Measurements from ENCODE around the gene COQ5. TPM values are rescaled to one million over a fixed set of nuclear protein-coding genes. Genes with fewer than 3 reads are reported as not detected.

Gene COQ5
- total RNA-seq, 2 experiments from 2014 or later, result 34.4 to 35.5 TPM

DNA sequence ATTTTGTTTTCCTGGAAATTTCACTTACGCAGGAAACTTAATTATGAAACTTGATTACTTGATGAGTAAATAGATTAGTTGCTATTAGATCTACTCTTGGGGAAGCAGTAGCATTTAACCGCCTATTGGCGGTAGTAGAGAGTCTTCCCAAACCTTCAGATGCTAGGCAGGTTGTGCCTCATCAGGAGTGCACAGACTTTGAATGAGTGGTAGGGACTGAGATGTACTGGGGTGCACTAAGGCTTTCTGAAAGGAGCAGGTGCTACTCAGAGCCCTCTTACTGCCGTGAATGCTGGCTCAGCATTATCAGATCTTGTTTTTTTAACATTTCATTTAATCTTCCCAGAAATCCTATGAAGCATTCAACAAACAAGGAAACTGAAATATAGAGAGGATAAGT lies 75.0 kb downstream of the COQ5 start:
- peak; percentile 97 for ATAC-seq
- ChIA-PET CTCF (interaction anchor here (1.0 to 12.0 kb wide), 8 partner anchors 13 to 226 kb away, joined by 3 to 110 read pairs (median 4); partner anchors contain the start of gene SRSF9), POLR2A (interaction anchor here (1.0 to 3.6 kb wide), 5 partner anchors 9 to 15 kb away, joined by 3 to 26 read pairs (median 4); partner anchors contain the start of gene SRSF9)
- intact Hi-C loops (cut with micrococcal nuclease), result no loop called here
- Mint-ChIP-seq H3K4me1 (ENCODE audit: low read depth) (peaks cover 15% of the 10 kb centered on the region), H3K4me3 (no peak overlapping the region), H3K9me3 (no peaks in the 10 kb centered on the region), H3K27me3 (no peaks in the 10 kb centered on the region), H3K27ac (peak overlapping the region; percentile 11), H3K36me3 (ENCODE audit: low read depth) (peaks cover 38% of the 10 kb centered on the region)
- TF ChIP-seq, protein P1, sequence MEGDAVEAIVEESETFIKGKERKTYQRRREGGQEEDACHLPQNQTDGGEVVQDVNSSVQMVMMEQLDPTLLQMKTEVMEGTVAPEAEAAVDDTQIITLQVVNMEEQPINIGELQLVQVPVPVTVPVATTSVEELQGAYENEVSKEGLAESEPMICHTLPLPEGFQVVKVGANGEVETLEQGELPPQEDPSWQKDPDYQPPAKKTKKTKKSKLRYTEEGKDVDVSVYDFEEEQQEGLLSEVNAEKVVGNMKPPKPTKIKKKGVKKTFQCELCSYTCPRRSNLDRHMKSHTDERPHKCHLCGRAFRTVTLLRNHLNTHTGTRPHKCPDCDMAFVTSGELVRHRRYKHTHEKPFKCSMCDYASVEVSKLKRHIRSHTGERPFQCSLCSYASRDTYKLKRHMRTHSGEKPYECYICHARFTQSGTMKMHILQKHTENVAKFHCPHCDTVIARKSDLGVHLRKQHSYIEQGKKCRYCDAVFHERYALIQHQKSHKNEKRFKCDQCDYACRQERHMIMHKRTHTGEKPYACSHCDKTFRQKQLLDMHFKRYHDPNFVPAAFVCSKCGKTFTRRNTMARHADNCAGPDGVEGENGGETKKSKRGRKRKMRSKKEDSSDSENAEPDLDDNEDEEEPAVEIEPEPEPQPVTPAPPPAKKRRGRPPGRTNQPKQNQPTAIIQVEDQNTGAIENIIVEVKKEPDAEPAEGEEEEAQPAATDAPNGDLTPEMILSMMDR (IDR thresholded peaks at IDR 0.05), result peak; percentile 71
- DNase-seq, result peak; percentile 32

Other genes with a start within 250 kb of the COQ5 start
- gene RNU4-2, start 237.3 kb downstream of the COQ5 start, total RNA-seq, result 1,000 to 10,000 TPM in 1 of 2 experiments, 100 to 1,000 TPM in 1; 923 to 1,303 TPM
- 1,000 to 10,000 TPM in 1 of 2 experiments, 100 to 1,000 TPM in 1; 692 to 1,025 TPM for gene RNU4-1, start 235.9 kb downstream of the COQ5 start, total RNA-seq
- 1 to 10 TPM; 2.7 to 3.3 TPM for gene SIRT4, start 226.8 kb downstream of the COQ5 start, total RNA-seq
- under 1 TPM in 1 of 2 experiments, not detected in 1; 0.99 TPM for gene PLA2G1B, start 201.4 kb downstream of the COQ5 start, total RNA-seq
- under 1 TPM; 0.78 to 0.90 TPM for gene MSI1, start 160.0 kb downstream of the COQ5 start, total RNA-seq
- 100 to 1,000 TPM; 396 to 406 TPM for gene COX6A1, start 91.0 kb downstream of the COQ5 start, total RNA-seq
- gene TRIAP1, start 82.8 kb downstream of the COQ5 start, total RNA-seq, result 10 to 100 TPM; 43.1 to 45.1 TPM
- gene GATC, start 82.7 kb downstream of the COQ5 start, total RNA-seq, result 10 to 100 TPM; 32.2 to 39.3 TPM
- 100 to 1,000 TPM; 225 to 236 TPM for gene SRSF9, start 59.4 kb downstream of the COQ5 start, total RNA-seq
- 100 to 1,000 TPM; 126 to 137 TPM for gene DYNLL1, start 33.0 kb downstream of the COQ5 start, total RNA-seq
- 100 to 1,000 TPM; 155 to 159 TPM for gene RNF10, start 5.2 kb upstream of the COQ5 start, total RNA-seq
- gene POP5, start 52.2 kb upstream of the COQ5 start, total RNA-seq, result 10 to 100 TPM; 44.3 to 51.1 TPM
- gene CABP1, start 111.5 kb upstream of the COQ5 start, total RNA-seq, result 1 to 10 TPM in 1 of 2 experiments, under 1 TPM in 1; 0.50 to 1.1 TPM
- 10 to 100 TPM; 79.2 to 79.4 TPM for gene MLEC, start 158.0 kb upstream of the COQ5 start, total RNA-seq
- 10 to 100 TPM; 23.8 to 24.3 TPM for gene UNC119B, start 181.3 kb upstream of the COQ5 start, total RNA-seq
- gene ACADS, start 196.7 kb upstream of the COQ5 start, total RNA-seq, result 10 to 100 TPM; 17.4 to 18.1 TPM

All from activated CD8-positive, alpha-beta T cell treated with anti-CD3 and anti-CD28 coated beads for 36 hours (primary cell).